ENCODE results near the gene NMNAT3.

The NMNAT3 gene

DNA sequence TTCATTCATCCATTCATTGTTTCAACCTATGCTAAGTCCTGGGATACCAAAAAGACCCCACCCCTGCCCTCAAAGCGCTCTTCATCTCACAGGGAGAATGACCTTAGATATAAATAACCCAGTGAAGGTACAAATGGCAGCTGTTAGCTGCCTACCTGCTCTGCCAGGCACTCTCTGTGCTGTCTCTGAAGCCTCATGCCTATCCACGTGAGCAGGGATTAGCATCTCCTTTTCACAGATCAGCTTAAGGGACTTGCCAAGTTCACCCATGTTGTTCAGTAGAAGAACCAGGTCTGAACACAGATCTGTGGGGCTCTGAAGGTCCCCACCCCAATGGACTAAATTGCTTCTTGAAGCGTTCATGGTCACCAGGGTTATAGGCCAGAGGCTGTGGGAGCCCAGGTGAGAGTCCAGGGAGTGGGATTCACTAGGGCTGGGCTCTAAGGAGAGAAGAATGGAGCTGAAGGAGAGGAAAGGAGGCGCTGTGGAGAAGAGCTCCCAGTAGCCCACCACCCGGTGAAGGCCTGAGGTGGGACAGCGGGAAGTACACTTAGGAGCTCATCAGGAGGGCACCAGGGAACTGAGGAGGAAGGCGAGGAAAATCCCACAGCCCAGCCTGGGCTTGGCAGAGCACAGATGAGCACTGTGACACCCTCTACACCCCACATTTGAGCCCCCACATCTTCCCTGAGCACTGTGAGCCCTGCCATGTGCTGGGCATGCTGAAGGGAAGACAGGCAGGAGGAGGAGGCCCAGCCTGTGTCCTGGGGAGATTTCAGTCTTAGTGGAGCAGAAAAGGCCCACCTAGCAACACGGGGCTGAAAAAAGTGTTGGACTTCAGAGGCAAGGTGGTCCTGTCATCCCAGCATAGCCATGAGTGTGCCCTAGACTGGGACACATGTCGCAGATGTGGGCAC, 158.6 kb downstream of the NMNAT3 start:
- Histone ChIP-seq H3K9me3 (ENCODE audit: control insufficient read depth, low read length) (no peaks in the 10 kb centered on the region), H3K4me3 (ENCODE audit: low read depth, low read length) (no peak overlapping the region), H3K27ac (no peak overlapping the region), H3K9ac (no peak overlapping the region), H3K79me2 (no peaks in the 10 kb centered on the region), H3K4me1 (no peaks in the 10 kb centered on the region), H2AFZ (no peak overlapping the region), H3K36me3 (ENCODE audit: control insufficient read depth, insufficient read depth, low read length) (no peaks in the 10 kb centered on the region), H3K27me3 (ENCODE audit: control insufficient read depth, insufficient read depth, low read length) (no peaks in the 10 kb centered on the region), H3K4me2 (ENCODE audit: low read length) (no peak overlapping the region)
- TF ChIP-seq CTCF (IDR thresholded peaks at IDR 0.05): no peak

GRCh38 chr3:139518306-139518705, 159.5 kb downstream of the NMNAT3 start:
- no peak overlapping the region for H3K4me2 ChIP-seq (ENCODE audit: low read length)

DNA sequence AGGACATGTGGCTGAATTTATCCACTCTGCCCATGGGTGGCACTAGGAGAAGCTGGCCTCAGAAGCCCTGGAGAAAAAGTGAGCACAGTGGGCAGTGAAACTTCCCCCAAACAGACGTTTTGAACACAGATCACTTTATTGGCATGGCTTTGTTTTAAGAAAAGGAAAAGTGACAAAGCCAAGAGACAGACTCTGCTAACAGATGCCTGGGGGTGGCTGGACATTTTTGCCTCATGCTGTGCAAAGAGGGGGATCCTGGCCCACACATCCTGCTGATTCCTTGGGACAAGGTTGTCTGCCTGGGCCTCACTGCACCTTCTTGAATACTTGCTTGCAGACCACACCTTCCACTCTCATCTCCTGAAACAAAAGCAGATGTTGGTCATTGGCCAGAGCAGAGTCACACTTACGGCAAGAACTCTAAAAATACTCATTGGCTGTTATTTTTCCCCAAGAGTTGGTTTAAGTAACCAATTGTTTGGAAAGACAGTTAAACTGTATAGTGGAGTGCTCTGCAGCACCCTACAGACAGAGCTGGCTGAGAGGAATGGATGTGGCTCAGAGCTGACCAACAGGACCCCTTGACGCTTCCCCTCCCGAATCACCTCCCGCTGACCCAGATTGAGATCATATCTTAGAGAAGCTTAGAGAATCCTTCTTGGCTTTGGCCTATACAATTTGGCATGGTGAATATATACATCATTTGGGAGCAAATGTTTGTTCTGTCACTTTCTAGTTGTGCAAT, 160.3 kb downstream of the NMNAT3 start:
- Histone ChIP-seq H3K9ac (no peak overlapping the region), H3K9me3 (ENCODE audit: control insufficient read depth, low read length) (no peaks in the 10 kb centered on the region), H3K79me2 (no peaks in the 10 kb centered on the region), H3K4me3 (ENCODE audit: low read depth, low read length) (no peak overlapping the region), H3K4me2 (ENCODE audit: low read length) (no peak overlapping the region), H3K36me3 (ENCODE audit: control insufficient read depth, insufficient read depth, low read length) (no peaks in the 10 kb centered on the region), H3K4me1 (no peaks in the 10 kb centered on the region), H3K27me3 (ENCODE audit: control insufficient read depth, insufficient read depth, low read length) (no peaks in the 10 kb centered on the region), H3K27ac (no peak overlapping the region), H2AFZ (no peak overlapping the region)
- no peak for TF ChIP-seq CTCF (IDR thresholded peaks at IDR 0.05)

More at GRCh38 chr3:139518306-139518705, 159.5 kb downstream of the NMNAT3 start:
- Histone ChIP-seq H3K4me1 (no peaks in the 10 kb centered on the region), H3K36me3 (ENCODE audit: control insufficient read depth, insufficient read depth, low read length) (no peaks in the 10 kb centered on the region), H3K4me3 (ENCODE audit: low read depth, low read length) (no peak overlapping the region), H3K79me2 (no peaks in the 10 kb centered on the region), H2AFZ (no peak overlapping the region), H3K27ac (no peak overlapping the region), H3K9me3 (ENCODE audit: control insufficient read depth, low read length) (no peaks in the 10 kb centered on the region), H3K9ac (no peak overlapping the region), H3K27me3 (ENCODE audit: control insufficient read depth, insufficient read depth, low read length) (no peaks in the 10 kb centered on the region)
- TF ChIP-seq CTCF (IDR thresholded peaks at IDR 0.05): no peak

DNA sequence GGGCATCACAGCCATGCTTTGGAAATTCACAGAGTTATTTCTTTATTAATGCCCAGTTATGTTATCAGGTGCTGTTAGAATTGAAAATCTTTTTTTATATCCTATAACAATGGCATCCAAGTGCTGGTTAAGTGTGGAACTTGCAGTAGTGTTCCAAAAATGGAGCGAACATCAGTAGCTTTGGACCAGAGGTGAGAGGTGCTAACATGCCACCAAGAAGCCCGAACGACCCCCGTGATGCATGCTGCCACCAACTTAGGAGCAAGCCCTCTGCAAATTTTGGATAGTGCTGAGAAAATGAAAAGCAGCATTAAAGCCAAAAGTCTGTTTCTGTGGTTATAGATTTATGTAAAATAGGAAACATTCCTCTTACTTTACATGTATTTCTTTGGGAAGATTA, 163.0 kb downstream of the NMNAT3 start:
- Histone ChIP-seq H2AFZ (no peak overlapping the region), H3K36me3 (ENCODE audit: control insufficient read depth, insufficient read depth, low read length) (no peaks in the 10 kb centered on the region), H3K27ac (no peak overlapping the region), H3K4me3 (ENCODE audit: low read depth, low read length) (no peak overlapping the region), H3K79me2 (no peaks in the 10 kb centered on the region), H3K9me3 (ENCODE audit: control insufficient read depth, low read length) (no peaks in the 10 kb centered on the region), H3K27me3 (ENCODE audit: control insufficient read depth, insufficient read depth, low read length) (no peaks in the 10 kb centered on the region), H3K4me1 (no peaks in the 10 kb centered on the region), H3K4me2 (ENCODE audit: low read length) (no peak overlapping the region), H3K9ac (no peak overlapping the region)
- TF ChIP-seq CTCF (IDR thresholded peaks at IDR 0.05): no peak
